ENCODE data around the gene DNAJC3.
"Not testable (repeated sequence)": the region's sequence is repeated elsewhere in the genome, so short reads cannot be mapped to it uniquely, and the experiment has no call there.

DNAJC3 gene

DNA sequence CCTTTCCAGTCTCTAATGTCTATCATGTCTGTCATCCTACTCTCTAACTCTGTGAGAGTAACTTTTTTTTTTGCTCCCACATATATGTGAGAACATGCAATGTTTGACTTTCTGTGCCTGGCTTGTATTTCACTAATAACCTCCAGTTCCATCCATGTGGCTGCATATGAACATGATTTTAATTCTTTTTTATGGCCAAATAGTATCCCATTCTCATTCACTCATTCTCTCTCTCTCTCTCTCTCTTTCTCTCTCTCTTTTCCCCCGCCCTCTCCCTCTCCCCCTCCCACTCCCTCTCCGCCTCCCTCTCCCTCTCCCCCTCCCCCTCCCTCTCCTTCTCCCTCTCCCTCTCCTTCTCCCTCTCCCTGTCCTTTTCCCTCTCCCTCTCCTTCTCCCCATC lies 52.0 kb downstream of the DNAJC3 start:
- DNase-seq: no peak
- no peaks in the 10 kb centered on the region for H3K27me3 ChIP-seq
- H3K4me3 ChIP-seq (ENCODE audit: low read depth, low read length): no peak overlapping the region
- TF ChIP-seq, protein P1, sequence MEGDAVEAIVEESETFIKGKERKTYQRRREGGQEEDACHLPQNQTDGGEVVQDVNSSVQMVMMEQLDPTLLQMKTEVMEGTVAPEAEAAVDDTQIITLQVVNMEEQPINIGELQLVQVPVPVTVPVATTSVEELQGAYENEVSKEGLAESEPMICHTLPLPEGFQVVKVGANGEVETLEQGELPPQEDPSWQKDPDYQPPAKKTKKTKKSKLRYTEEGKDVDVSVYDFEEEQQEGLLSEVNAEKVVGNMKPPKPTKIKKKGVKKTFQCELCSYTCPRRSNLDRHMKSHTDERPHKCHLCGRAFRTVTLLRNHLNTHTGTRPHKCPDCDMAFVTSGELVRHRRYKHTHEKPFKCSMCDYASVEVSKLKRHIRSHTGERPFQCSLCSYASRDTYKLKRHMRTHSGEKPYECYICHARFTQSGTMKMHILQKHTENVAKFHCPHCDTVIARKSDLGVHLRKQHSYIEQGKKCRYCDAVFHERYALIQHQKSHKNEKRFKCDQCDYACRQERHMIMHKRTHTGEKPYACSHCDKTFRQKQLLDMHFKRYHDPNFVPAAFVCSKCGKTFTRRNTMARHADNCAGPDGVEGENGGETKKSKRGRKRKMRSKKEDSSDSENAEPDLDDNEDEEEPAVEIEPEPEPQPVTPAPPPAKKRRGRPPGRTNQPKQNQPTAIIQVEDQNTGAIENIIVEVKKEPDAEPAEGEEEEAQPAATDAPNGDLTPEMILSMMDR (IDR thresholded peaks at IDR 0.05; ENCODE audit: low read depth, low read length): no peak
- no peaks in the 10 kb centered on the region for H3K4me1 ChIP-seq
- no peaks in the 10 kb centered on the region for H3K9me3 ChIP-seq
- H3K36me3 ChIP-seq: no peaks in the 10 kb centered on the region

DNA sequence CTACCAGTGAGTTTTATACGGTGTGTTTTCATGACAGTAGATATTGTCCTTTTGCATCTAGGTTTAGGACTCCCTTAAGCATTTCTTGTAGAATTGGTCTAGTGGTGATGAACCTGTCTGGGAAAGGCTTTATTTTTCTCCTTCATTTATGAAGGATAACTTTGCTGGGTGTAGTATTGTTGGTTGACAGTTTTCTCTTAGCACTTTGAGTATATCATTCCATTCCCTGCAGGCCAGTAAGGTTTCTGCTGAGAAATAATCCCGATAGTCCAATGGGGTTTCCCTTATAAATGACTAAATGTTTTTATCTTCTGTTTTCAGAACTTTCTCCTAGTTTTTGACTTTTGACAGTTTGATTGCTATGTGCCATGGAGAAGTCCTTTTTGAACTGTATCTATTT lies 57.2 kb downstream of the DNAJC3 start:
- Histone ChIP-seq H3K4me3 (ENCODE audit: low read depth, low read length) (no peak overlapping the region), H3K9me3 (no peaks in the 10 kb centered on the region), H3K27me3 (no peaks in the 10 kb centered on the region), H3K36me3 (no peaks in the 10 kb centered on the region), H3K4me1 (no peaks in the 10 kb centered on the region)
- DNase-seq: no peak
- TF ChIP-seq, protein P1 (IDR thresholded peaks at IDR 0.05; ENCODE audit: low read depth, low read length): no peak

DNA sequence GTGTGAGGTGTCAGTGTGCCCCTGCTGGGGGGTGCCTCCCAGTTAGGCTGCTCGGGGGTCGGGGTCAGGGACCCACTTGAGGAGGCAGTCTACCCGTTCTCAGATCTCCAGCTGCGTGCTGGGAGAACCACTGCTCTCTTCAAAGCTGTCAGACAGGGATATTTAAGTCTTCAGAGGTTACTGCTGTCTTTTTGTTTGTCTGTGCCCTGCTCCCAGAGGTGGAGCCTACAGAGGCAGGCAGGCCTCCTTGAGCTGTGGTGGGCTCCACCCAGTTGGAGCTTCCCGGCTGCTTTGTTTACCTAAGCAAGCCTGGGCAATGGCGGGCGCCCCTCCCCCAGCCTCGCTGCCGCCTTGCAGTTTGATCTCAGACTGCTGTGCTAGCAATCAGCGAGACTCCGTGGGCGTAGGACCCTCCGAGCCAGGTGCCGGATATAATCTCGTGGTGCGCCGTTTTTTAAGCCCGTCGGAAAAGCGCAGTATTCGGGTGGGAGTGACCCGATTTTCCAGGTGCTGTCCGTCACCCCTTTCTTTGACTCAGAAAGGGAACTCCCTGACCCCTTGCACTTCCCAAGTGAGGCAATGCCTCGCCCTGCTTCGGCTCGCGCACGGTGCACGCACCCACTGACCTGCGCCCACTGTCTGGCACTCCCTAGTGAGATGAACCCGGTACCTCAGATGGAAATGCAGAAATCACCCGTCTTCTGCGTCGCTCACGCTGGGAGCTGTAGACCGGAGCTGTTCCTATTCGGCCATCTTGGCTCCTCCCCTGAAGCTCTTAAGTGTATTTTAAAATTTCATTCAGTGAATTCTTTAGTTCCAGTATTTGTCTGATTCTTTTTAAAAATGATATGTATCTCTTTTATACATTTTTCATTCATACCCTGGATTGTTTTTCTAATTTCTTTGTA lies 63.4 kb downstream of the DNAJC3 start:
- H3K27me3 ChIP-seq; H3K9me3 ChIP-seq; H3K4me3 ChIP-seq (ENCODE audit: low read depth, low read length); DNase-seq; H3K4me1 ChIP-seq; H3K36me3 ChIP-seq: not testable (repeated sequence)

DNA sequence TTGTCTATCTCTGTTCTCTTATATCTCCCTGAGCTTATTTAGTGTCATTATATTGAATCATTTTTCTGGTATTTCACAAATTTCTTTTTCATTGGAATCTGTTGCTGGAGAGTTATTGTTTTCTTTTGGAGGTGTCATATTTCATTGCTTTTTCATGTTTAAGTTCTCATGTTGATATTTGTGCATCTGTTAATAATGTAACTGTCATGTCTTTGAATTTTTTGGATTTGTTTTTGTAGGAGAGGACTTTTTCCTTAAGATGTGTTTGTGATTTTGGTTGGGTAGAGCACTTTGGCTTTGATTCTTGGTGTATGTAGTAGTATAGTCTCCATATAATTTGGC lies 64.0 kb downstream of the DNAJC3 start:
- DNase-seq: no peak
- H3K4me1 ChIP-seq: no peaks in the 10 kb centered on the region
- H3K4me3 ChIP-seq (ENCODE audit: low read depth, low read length): no peak overlapping the region
- H3K36me3 ChIP-seq: no peaks in the 10 kb centered on the region
- H3K9me3 ChIP-seq: no peaks in the 10 kb centered on the region
- TF ChIP-seq, protein P1 (IDR thresholded peaks at IDR 0.05; ENCODE audit: low read depth, low read length): no peak
- no peaks in the 10 kb centered on the region for H3K27me3 ChIP-seq

DNA sequence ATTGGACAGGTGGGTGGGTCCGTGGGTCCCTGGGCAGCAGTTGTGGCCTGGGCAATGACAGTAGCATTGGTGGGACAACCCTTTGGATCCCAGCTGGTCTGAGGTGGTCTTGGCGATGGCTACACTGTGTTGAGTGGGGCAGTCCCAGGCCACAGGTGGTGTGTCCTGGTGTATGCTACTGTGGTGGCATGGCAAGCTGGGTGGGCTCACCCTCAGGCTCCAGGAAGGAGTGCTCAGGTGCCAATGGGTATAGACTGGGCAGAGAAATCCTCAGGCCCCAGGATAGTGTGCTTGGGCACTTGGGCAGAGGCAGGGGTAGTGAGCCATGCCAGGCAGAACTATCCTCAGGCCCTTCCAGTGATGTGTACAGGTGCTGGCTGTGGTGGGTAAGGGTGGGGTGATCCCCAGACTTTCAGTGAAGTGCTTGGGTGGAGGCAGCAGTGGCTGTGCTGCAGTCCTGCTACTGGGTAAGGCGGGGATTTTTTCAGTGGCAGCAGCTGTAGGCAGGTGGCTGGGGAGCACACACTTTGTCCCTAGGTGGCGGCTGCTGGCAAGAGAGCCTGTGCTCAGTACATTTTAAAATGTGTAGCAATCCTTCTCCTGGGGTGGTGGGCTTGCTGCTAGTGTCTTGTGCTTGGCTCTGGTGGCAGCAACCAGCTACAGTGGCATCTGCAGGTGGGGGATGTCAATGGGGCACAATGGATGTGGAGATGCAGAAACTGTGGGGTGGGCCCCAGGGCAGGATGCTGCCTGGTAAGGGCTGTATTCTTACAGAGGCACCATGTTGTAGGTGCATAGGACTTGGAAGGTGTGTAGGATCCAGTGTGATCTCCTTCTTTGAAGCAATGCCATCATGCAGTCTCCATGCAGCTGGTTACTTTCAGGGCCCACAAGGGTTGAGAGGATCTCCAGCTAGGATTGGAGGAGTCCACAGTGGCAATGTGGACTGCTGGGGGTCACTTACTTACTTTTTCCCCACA lies 64.9 kb downstream of the DNAJC3 start:
- TF ChIP-seq, protein P1 (IDR thresholded peaks at IDR 0.05; ENCODE audit: low read depth, low read length): no peak
- H3K27me3 ChIP-seq: no peaks in the 10 kb centered on the region
- H3K9me3 ChIP-seq: no peaks in the 10 kb centered on the region
- H3K36me3 ChIP-seq: no peaks in the 10 kb centered on the region
- H3K4me1 ChIP-seq: no peaks in the 10 kb centered on the region
- no peak overlapping the region for H3K4me3 ChIP-seq (ENCODE audit: low read depth, low read length)
- no peak for DNase-seq

DNA sequence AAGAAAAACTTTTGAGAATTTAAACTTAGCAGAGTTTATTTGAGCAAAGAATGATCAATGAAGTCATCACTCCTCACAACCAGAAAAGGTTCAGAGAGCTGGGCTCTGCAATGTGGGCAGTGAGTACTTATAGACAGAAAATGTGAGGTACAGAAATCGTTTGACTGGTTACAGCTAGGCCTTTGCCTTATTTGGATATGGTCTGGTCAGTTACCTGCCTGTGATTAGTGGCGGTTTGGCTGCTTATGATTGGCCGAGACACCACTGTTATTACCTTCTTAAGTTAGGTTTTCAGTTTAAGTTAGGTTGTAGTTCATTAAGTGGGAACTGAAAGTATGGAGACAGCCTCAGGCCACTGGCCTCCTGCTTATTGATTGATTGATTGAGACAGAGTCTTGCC lies 66.3 kb downstream of the DNAJC3 start:
- H3K4me3 ChIP-seq (ENCODE audit: low read depth, low read length): no peak overlapping the region
- H3K9me3 ChIP-seq: no peaks in the 10 kb centered on the region
- H3K4me1 ChIP-seq: no peaks in the 10 kb centered on the region; the same call in 1 of the 2 replicates
- DNase-seq: no peak
- no peaks in the 10 kb centered on the region for H3K27me3 ChIP-seq
- TF ChIP-seq, protein P1 (IDR thresholded peaks at IDR 0.05; ENCODE audit: low read depth, low read length): no peak
- no peaks in the 10 kb centered on the region for H3K36me3 ChIP-seq

Data from BE2C (cell line).